ENCODE data around the gene DIS3L2. TPM values are rescaled to one million over a fixed set of nuclear protein-coding genes. Genes with fewer than 3 reads are reported as not detected.
A peak's percentile ranks its signal among the peaks of the same experiment; 100 is the strongest.

DIS3L2 gene
- total and polyA plus RNA-seq, 2 of the 8 experiments (the other 6 are each of a cell fraction or from before 2014, with no cell fraction given), result 11.5 to 21.6 TPM

DNA sequence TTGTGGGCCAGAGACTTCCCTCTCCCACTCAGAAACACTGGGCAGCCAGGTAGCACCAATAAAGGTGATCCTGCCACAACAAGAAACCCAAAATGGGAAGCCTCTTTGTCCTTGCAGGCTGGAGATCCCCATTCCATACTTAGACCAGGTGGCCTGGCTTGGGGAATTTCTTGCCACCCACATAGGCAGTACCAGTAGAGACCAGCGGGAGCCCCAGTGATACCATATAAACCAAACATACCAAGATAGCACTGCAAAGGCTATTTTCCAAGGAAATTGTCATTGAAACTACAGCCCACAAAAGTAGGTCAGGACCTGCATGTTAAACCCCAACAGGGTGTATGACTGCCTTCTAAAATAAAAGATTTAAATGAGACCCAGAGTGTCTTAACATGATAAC, 171.6 kb downstream of the DIS3L2 start:
- H3K9me3 ChIP-seq (ENCODE audit: insufficient read depth in 2 of 2, low read depth in 1 of 2, low read length in 1 of 2), result no peaks in the 10 kb centered on the region
- H3K4me2 ChIP-seq (ENCODE audit: insufficient read depth in 1 of 2, low read depth in 2 of 2, low read length in 2 of 2), result no peak overlapping the region
- TF ChIP-seq GABPA (IDR thresholded peaks at IDR 0.05; ENCODE audit: borderline replicate concordance, insufficient read depth, low read length), result no peak
- 0 out of 2 replicates have a peak, but pooled peaks have one; percentile 3 for TF ChIP-seq TEAD4 (IDR thresholded peaks at IDR 0.05; ENCODE audit: low read depth, low read length)
- TF ChIP-seq, protein P1, sequence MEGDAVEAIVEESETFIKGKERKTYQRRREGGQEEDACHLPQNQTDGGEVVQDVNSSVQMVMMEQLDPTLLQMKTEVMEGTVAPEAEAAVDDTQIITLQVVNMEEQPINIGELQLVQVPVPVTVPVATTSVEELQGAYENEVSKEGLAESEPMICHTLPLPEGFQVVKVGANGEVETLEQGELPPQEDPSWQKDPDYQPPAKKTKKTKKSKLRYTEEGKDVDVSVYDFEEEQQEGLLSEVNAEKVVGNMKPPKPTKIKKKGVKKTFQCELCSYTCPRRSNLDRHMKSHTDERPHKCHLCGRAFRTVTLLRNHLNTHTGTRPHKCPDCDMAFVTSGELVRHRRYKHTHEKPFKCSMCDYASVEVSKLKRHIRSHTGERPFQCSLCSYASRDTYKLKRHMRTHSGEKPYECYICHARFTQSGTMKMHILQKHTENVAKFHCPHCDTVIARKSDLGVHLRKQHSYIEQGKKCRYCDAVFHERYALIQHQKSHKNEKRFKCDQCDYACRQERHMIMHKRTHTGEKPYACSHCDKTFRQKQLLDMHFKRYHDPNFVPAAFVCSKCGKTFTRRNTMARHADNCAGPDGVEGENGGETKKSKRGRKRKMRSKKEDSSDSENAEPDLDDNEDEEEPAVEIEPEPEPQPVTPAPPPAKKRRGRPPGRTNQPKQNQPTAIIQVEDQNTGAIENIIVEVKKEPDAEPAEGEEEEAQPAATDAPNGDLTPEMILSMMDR (IDR thresholded peaks at IDR 0.05; ENCODE audit: control extremely low read depth in 1 of 3, insufficient read depth in 1 of 3, low read depth in 1 of 3, low read length in 3 of 3), result peak; percentile 8 to 40 (median 39)
- TF ChIP-seq RAD21 (IDR thresholded peaks at IDR 0.05 in 1 of 2, conservative IDR thresholded peaks at IDR 0.05 in 1 of 2; ENCODE audit: low read depth in 2 of 2, low read length in 2 of 2), result peak; percentile 40 to 56; a peak in 2 of 4 replicates
- TF ChIP-seq HDAC2 (IDR thresholded peaks at IDR 0.05; ENCODE audit: borderline replicate concordance in 1 of 2, low read depth in 2 of 2, low read length in 2 of 2), result no peak
- no peak for FAIRE-seq
- H3K4me3 ChIP-seq (ENCODE audit: extremely low read depth in 1 of 4, insufficient read depth in 2 of 4, low read depth in 3 of 4, low read length in 4 of 4), result no peak overlapping the region
- ChIA-PET CTCF (ENCODE audit: partially characterized antibody) (interaction anchor here (0.7 kb wide), 1 partner anchor 208 kb away, joined by 3 read pairs; no protein-coding TSS in a partner anchor), POLR2A (ENCODE audit: partially characterized antibody) (interaction anchor here (1.3 kb wide), 1 partner anchor 8 kb away, joined by 3 read pairs; no protein-coding TSS in a partner anchor)
- no peak overlapping the region for H2BK120ac ChIP-seq (replicated peaks; ENCODE audit: low read depth, low read length)
- no peak overlapping the region for H4K8ac ChIP-seq (ENCODE audit: extremely low read depth, insufficient read depth, low read length)
- H2BK12ac ChIP-seq (ENCODE audit: low read depth, low read length), result no peak overlapping the region
- no peak overlapping the region for H2AFZ ChIP-seq (ENCODE audit: low read length)
- no peaks in the 10 kb centered on the region for H3K36me3 ChIP-seq (ENCODE audit: control insufficient read depth in 2 of 4, insufficient read depth in 4 of 4, low read length in 3 of 4)
- peaks cover 0 to 4% (median 0%) of the 10 kb centered on the region in 4 experiments; a peak in 2 of 7 replicates for H3K4me1 ChIP-seq (replicated peaks in 1 of 4; ENCODE audit: control insufficient read depth in 3 of 4, insufficient read depth in 4 of 4, low read length in 3 of 4)
- H2BK20ac ChIP-seq (ENCODE audit: low read length), result no peak overlapping the region
- H2BK15ac ChIP-seq (ENCODE audit: low read length), result no peak overlapping the region
- H2BK5ac ChIP-seq (ENCODE audit: low read depth, low read length), result no peak overlapping the region
- no peaks in the 10 kb centered on the region for H3K23me2 ChIP-seq (ENCODE audit: low read depth, low read length)
- no peak overlapping the region for H3K14ac ChIP-seq (ENCODE audit: insufficient read length)
- H3K27ac ChIP-seq (ENCODE audit: low read depth, low read length), result no peak overlapping the region
- no peak overlapping the region for H3K23ac ChIP-seq (ENCODE audit: insufficient read length)
- H3K9ac ChIP-seq (replicated peaks in 1 of 4; ENCODE audit: extremely low read depth in 1 of 4, low read depth in 3 of 4, low read length in 3 of 4), result no peak overlapping the region
- H4K20me1 ChIP-seq (replicated peaks in 1 of 2; ENCODE audit: control insufficient read depth in 1 of 2, insufficient read depth in 2 of 2, low read length in 2 of 2), result no peaks in the 10 kb centered on the region
- H3K27me3 ChIP-seq (replicated peaks in 1 of 4; ENCODE audit: control insufficient read depth in 3 of 4, extremely low read depth in 1 of 4, insufficient read depth in 3 of 4, low read length in 3 of 4), result no peaks in the 10 kb centered on the region
- H3K56ac ChIP-seq (replicated peaks; ENCODE audit: insufficient read length, low read depth, low read length), result no peak overlapping the region
- no peak overlapping the region; the same call in 1 of the 2 replicates for H3K18ac ChIP-seq (ENCODE audit: extremely low read depth, low read length)
- no peaks in the 10 kb centered on the region for H3K79me1 ChIP-seq (ENCODE audit: low read depth, low read length)
- WGBS, 2 experiments (ENCODE audit: extremely low coverage in 1 of 2, insufficient coverage in 1 of 2, insufficient read length in 1 of 2, insufficient replicate concordance in 2 of 2, low coverage in 1 of 2, low lambda C conversion rate in 2 of 2, missing lambda C conversion rate in 1 of 2), result 100% methylated on average over 1 of the region's 1 CpG; no CpG with 5 or more reads in 1 of the 2 experiments
- DNase-seq (ENCODE audit: low read depth in 1 of 2, low spot score in 2 of 2), result no peak
- H4K5ac ChIP-seq (ENCODE audit: insufficient read length, low read depth, low read length), result no peak overlapping the region
- H2AK5ac ChIP-seq (ENCODE audit: low read depth, low read length), result no peak overlapping the region
- no peak overlapping the region for H4K91ac ChIP-seq (replicated peaks; ENCODE audit: insufficient read length, low read length)
- no peaks in the 10 kb centered on the region for H3K79me2 ChIP-seq (ENCODE audit: control insufficient read depth in 1 of 2, insufficient read depth in 2 of 2, low read length in 2 of 2)
- H3K4ac ChIP-seq (replicated peaks; ENCODE audit: insufficient read length, low read depth, low read length), result no peak overlapping the region

Data from H1 (cell line).